Activated T-helper 1 cell treated with anti-CD3 and anti-CD28 coated beads, Interleukin-12 subunit alpha, Interleukin-12 subunit beta, Interleukin-2, Interleukin-4 antibody, amounts not matched to agents 30 ng/mL and 10 ng/mL and 1 ng/mL, durations not matched to agents 14 hours and 24 hours and 36 hours (primary cell): ENCODE results near the gene SLC15A3. TPM values are rescaled to one million over a fixed set of nuclear protein-coding genes. Genes with fewer than 3 reads are reported as not detected.

Experiments used
- DNase-seq: peaks from one replicate; pipeline ENCODE4 v3.0.0; 2021; ENCODE audit warnings: low spot score
- H3K27ac Mint-ChIP-seq: one replicate; pipeline ENCODE4 v1.8.0; 2021; ENCODE audit warnings: mild to moderate bottlenecking, mixed read lengths
- H3K27me3 Mint-ChIP-seq: one replicate; pipeline ENCODE4 v1.8.0; 2022; ENCODE audit warnings: mild to moderate bottlenecking, moderate library complexity, mixed read lengths; ENCODE audit not compliant: insufficient read depth
- H3K36me3 Mint-ChIP-seq: one replicate; pipeline ENCODE4 v1.8.0; 2021; ENCODE audit warnings: low read depth, mixed read lengths
- H3K4me1 Mint-ChIP-seq: one replicate; pipeline ENCODE4 v1.8.0; 2021; ENCODE audit warnings: low read depth, mixed read lengths
- H3K4me3 Mint-ChIP-seq: one replicate; pipeline ENCODE4 v1.8.0; 2021; ENCODE audit warnings: mild to moderate bottlenecking, moderate library complexity, mixed read lengths
- H3K9me3 Mint-ChIP-seq: one replicate; pipeline ENCODE4 v1.8.0; 2021; ENCODE audit warnings: mixed read lengths
- intact Hi-C: fragments of 100-400 bp; cut with micrococcal nuclease; formaldehyde crosslinking; loops from one replicate; pipeline ENCODE4 v1.15.1; 2024
- total RNA-seq: library from RNA; stranded (reverse); gene quantifications from 2 replicates; pipeline ENCODE4 v1.2.3, GENCODE V29; 2022

Gene SLC15A3
- total RNA-seq, 1 donor from 2014 or later = 2.0 TPM

DNA sequence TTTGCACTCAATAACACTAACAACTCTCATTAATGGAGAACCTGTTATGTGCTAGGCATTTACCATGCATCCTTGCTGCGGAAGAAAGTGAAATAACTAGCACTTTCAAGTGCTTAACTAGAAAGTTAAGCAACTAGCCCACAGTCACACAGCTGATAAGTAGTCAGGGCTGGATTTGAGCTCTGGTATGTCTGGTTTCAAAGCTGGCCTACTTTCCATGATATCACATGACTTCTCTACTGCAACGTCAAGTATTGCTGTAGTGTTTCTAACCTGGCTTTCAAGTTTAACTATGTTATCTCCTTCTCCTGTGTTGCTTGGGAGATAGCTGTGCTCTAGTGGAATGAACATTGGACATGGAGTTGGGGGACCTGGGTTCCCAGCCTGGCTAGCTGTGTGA, 12.1 kb downstream of the SLC15A3 start:
- no peaks in the 10 kb centered on the region for H3K9me3 Mint-ChIP-seq
- intact Hi-C loops = no loop called here
- H3K27ac Mint-ChIP-seq = no peak overlapping the region
- DNase-seq = no peak
- no peak overlapping the region for H3K4me3 Mint-ChIP-seq
- H3K4me1 Mint-ChIP-seq = peaks cover 7% of the 10 kb centered on the region
- H3K36me3 Mint-ChIP-seq = no peaks in the 10 kb centered on the region
- H3K27me3 Mint-ChIP-seq = peaks cover 3% of the 10 kb centered on the region

DNA sequence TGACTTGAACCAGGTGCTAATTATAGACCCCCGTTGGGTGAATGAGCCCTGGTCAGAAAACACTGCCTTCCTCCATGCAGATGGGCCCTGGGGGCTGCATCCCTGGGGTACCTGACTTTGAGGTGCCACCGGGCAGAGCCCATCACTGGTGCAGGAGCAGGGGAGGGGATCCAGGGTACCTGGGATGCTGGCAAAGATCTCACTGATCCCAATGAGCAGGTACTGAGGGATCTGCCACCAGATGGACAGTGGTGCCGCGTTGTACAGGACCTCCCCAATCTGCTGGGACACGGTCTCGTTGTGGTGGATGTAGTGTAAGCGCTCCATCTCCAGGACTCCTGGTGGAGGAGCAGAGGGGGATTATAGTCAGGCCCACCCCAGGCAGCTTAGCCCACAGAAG, 12.7 kb downstream of the SLC15A3 start:
- intact Hi-C loops = no loop called here
- Mint-ChIP-seq H3K4me3 (no peak overlapping the region), H3K27ac (no peak overlapping the region), H3K9me3 (no peaks in the 10 kb centered on the region), H3K4me1 (peaks cover 7% of the 10 kb centered on the region), H3K36me3 (no peaks in the 10 kb centered on the region), H3K27me3 (peaks cover 3% of the 10 kb centered on the region)
- no peak for DNase-seq

DNA sequence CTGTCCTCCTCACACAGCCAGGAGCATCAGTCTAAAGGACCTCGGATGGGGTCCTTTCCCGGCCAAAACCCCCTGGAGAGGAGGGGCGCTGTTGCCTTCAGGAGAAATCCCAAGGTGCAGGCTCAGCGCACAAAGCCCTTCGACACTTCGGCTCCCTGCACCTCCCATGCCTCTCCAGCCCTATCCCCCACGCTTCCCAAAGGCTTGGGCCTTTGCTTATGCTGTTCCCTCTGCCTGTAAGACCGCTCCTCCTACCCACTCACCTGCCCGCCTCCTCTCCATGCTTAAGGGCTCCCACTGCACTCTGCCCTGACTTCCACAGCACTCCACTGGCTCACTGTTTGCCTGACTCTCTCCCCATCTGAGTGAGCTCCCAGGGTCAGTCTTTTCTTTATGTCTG, 13.5 kb downstream of the SLC15A3 start:
- H3K27ac Mint-ChIP-seq = no peak overlapping the region
- peaks cover 3% of the 10 kb centered on the region for H3K27me3 Mint-ChIP-seq
- intact Hi-C loops = no loop called here
- H3K9me3 Mint-ChIP-seq = no peaks in the 10 kb centered on the region
- DNase-seq = no peak
- H3K4me1 Mint-ChIP-seq = peaks cover 7% of the 10 kb centered on the region
- no peak overlapping the region for H3K4me3 Mint-ChIP-seq
- no peaks in the 10 kb centered on the region for H3K36me3 Mint-ChIP-seq

DNA sequence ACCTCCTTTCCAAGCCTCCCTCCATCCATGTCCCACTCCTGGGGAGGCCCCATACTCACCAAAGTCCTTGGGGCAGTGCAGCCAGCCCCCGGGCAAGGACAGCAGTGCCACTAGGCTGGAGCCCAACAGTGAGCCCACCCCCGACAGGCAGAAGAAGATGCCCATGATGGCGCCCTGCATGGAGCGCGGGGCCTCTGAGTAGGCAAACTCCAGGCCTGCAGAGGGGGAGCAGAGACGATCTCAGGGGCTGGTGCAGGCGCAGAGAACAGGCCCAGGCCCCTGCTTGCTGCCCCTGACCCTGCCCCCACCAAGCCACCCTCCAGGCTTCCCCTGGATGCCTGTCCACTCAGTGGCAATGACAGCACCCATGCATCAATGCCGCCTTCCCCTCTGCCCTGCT, 14.2 kb downstream of the SLC15A3 start:
- Mint-ChIP-seq H3K4me1 (peaks cover 7% of the 10 kb centered on the region), H3K4me3 (no peak overlapping the region), H3K9me3 (no peaks in the 10 kb centered on the region), H3K36me3 (no peaks in the 10 kb centered on the region), H3K27me3 (peaks cover 3% of the 10 kb centered on the region), H3K27ac (no peak overlapping the region)
- DNase-seq = no peak
- intact Hi-C loops = no loop called here

DNA sequence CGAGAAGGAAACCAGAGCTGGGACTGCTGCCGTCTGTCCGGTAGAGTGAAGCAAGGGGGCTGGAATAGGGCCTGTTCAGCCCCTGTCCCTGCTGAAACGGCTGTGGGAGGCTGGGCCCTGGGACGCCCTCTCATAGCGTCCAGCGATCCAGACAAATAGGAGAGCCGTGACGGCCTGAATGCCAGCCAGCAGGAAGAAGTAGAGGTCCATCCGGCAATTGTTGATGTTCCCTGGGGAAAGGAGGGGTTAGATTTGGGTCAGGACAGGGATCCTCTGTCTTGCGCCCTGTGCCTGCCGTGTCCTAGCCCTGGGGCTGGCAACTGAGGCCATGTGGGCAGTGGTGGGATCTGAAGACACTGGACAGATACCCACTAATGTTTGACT, 14.8 kb downstream of the SLC15A3 start:
- Mint-ChIP-seq H3K27me3 (peaks cover 5% of the 10 kb centered on the region), H3K4me1 (peaks cover 7% of the 10 kb centered on the region), H3K9me3 (no peaks in the 10 kb centered on the region), H3K27ac (no peak overlapping the region), H3K36me3 (no peaks in the 10 kb centered on the region), H3K4me3 (no peak overlapping the region)
- DNase-seq = no peak
- intact Hi-C loops = no loop called here

DNA sequence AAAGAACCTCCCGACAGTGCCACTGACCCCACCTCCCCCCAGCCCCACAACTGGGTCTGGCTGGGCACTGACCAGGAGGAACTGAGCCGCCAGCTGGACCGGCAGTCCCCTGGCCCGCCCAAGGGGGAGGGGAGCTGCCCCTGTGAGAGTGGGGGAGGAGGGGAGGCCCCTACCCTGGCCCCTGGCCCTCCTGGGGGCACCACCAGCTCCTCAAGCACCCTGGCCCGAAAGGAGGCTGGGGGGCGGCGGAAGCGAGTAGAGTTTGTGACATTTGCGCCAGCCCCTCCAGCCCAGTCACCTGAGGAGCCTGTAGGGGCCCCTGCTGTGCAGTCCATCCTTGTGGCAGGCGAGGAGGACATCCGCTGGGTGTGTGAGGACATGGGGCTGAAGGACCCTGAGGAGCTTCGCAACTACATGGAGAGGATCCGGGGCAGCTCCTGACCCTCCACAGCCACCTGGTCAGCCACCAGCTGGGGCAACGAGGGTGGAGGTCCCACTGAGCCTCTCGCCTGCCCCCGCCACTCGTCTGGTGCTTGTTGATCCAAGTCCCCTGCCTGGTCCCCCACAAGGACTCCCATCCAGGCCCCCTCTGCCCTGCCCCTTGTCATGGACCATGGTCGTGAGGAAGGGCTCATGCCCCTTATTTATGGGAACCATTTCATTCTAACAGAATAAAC, 15.4 kb downstream of the SLC15A3 start:
- Mint-ChIP-seq H3K4me1 (peaks cover 7% of the 10 kb centered on the region), H3K27me3 (peaks cover 6% of the 10 kb centered on the region), H3K27ac (no peak overlapping the region), H3K4me3 (no peak overlapping the region), H3K36me3 (no peaks in the 10 kb centered on the region), H3K9me3 (no peaks in the 10 kb centered on the region)
- intact Hi-C loops = no loop called here
- DNase-seq = no peak

DNA sequence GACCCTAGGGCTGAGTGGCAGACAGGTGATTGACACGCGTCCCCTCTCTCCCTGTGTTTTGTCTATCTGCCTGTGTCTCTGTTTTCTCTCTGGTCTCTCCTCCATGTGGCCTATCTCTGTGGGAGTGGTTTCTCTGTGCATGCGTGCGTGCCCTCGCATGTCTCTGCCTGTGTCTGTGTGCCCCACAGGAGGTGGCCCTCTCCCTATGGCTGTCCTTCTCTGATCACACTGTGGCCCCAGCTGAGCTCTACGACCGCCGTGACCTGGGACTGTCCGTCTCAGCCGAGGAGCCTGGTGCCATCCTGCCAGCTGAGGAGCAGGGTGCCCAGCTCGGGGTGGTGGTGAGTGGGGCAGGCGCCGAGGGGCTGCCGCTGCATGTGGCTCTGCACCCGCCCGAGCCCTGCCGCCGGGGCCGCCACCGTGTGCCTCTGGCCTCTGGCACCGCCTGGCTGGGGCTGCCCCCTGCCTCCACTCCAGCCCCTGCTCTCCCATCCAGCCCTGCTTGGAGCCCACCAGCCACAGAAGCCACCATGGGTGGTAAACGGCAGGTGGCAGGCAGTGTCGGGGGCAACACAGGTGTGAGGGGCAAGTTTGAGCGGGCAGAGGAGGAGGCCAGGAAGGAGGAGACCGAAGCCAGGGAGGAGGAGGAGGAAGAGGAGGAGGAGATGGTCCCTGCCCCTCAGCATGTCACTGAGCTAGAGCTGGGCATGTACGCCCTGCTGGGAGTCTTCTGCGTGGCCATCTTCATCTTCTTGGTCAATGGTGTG, 16.1 kb downstream of the SLC15A3 start:
- Mint-ChIP-seq H3K27me3 (peaks cover 6% of the 10 kb centered on the region), H3K27ac (no peak overlapping the region)

DNA sequence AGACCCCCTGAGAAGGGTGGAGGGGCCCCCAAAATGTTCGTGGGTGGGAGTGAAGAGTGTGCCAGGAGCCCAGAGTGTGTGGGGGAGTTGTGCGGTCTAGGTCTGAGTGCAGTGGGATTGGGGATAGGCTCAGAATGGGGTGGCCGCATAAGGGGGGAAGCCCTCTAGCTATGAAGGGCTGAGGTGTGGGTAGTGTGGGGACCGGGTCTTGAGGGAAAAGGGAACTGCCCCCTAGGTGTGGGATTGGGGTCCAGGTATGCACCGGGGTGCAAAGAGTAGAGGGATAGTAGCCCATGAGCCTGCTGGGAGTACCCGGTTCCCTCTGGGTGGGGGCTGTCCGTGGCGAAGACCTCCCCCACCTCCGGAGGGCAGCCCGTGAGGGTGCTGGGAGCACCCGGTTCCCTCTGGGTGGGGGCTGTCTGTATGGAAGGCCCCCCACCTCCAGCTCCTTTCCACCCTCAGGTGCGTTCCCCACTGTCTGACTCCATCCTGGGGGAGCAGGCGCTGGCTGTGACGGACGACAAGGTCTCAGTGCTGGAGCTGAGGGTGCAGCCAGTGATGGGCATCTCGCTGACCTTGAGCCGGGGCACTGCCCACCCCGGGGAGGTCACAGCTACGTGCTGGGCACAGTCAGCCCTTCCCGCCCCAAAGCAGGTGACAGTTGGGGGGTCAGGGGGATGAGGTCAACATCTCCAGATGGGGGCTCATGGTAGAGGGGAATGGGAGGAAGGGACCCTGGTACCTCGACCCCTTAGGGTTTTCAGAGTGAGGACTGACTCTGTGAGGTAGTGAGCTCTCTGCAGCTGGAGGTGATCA, 17.0 kb downstream of the SLC15A3 start:
- H3K27me3 Mint-ChIP-seq = peaks cover 5% of the 10 kb centered on the region
- DNase-seq = no peak
- H3K9me3 Mint-ChIP-seq = no peaks in the 10 kb centered on the region
- intact Hi-C loops = no loop called here
- no peak overlapping the region for H3K27ac Mint-ChIP-seq
- no peaks in the 10 kb centered on the region for H3K36me3 Mint-ChIP-seq
- H3K4me3 Mint-ChIP-seq = no peak overlapping the region
- peaks cover 2% of the 10 kb centered on the region for H3K4me1 Mint-ChIP-seq

More for the DNA sequence above, 16.1 kb downstream of the SLC15A3 start:
- no peak for DNase-seq
- Mint-ChIP-seq H3K4me3 (no peak overlapping the region), H3K4me1 (peaks cover 7% of the 10 kb centered on the region), H3K36me3 (no peaks in the 10 kb centered on the region), H3K9me3 (no peaks in the 10 kb centered on the region)
- intact Hi-C loops = no loop called here

DNA sequence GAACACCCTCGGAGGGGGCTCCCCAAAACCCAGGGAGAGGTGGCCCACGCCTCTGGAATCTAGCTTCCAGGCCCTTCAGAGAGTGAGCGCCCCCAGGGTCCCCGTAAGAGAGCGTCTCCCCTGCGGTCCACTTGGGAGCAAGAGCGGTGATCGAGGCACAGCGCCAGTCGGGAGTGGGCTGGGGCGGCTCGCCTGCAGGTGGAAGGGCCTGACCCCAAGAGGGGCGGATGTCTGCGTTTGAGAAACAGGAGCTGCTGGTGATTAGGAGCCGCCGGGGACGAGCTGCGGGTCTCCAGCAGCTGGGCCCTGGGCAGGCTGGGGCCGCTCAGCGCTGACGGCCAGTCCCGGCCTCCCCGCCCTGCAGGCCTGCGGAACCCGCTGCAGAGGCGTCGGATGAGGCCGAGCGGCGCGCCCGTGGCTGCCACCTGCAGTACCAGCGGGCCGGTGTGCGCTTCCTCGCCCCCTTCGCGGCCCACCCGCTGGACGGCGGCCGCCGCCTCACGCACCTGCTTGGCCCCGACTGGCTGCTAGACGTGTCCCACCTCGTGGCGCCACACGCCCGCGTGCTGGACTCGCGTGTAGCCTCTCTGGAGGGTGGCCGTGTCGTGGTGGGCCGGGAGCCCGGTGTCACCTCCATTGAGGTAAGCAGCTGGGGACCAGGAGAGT, 17.7 kb downstream of the SLC15A3 start:
- intact Hi-C loops = no loop called here
- Mint-ChIP-seq H3K27ac (no peak overlapping the region), H3K36me3 (no peaks in the 10 kb centered on the region)

DNA sequence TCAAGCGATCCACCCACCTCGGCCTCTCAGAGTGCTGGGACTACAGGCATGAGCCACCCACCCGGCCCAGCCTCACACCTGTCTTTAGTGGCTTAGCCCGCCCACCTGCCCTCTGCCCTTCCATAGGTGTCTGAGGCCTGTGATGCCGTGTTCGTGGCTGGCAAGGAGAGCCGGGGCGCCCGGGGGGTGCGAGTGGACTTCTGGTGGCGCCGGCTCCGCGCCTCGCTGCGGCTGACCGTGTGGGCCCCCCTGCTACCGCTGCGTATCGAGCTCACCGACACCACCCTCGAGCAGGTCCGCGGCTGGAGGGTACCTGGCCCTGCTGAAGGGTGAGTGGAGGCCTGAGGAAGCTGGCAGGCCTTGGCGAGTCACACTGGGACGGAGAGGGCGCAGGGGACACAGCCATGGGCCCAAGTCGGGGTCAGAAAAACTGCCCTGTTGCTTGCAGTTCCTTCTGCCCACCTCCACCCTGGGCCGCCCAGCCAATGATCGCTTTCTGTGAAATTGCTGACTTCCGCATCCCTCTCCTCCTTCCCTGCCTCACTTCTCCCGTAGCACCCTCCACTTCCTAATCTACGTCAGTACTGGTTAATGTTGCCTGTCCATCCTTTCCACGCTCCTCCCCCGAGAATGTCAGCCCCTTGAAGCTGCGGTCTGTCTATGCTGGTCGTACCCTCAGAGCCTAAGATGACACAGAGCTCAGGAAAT, 18.4 kb downstream of the SLC15A3 start:
- intact Hi-C loops = no loop called here
- no peaks in the 10 kb centered on the region for H3K36me3 Mint-ChIP-seq
- no peaks in the 10 kb centered on the region for H3K9me3 Mint-ChIP-seq
- no peak overlapping the region for H3K4me3 Mint-ChIP-seq
- DNase-seq = no peak
- H3K27me3 Mint-ChIP-seq = peaks cover 7% of the 10 kb centered on the region
- no peaks in the 10 kb centered on the region for H3K4me1 Mint-ChIP-seq
- no peak overlapping the region for H3K27ac Mint-ChIP-seq

More for the DNA sequence above, 17.7 kb downstream of the SLC15A3 start:
- Mint-ChIP-seq H3K4me3 (no peak overlapping the region), H3K4me1 (no peaks in the 10 kb centered on the region), H3K9me3 (no peaks in the 10 kb centered on the region), H3K27me3 (peaks cover 7% of the 10 kb centered on the region)
- no peak for DNase-seq

DNA sequence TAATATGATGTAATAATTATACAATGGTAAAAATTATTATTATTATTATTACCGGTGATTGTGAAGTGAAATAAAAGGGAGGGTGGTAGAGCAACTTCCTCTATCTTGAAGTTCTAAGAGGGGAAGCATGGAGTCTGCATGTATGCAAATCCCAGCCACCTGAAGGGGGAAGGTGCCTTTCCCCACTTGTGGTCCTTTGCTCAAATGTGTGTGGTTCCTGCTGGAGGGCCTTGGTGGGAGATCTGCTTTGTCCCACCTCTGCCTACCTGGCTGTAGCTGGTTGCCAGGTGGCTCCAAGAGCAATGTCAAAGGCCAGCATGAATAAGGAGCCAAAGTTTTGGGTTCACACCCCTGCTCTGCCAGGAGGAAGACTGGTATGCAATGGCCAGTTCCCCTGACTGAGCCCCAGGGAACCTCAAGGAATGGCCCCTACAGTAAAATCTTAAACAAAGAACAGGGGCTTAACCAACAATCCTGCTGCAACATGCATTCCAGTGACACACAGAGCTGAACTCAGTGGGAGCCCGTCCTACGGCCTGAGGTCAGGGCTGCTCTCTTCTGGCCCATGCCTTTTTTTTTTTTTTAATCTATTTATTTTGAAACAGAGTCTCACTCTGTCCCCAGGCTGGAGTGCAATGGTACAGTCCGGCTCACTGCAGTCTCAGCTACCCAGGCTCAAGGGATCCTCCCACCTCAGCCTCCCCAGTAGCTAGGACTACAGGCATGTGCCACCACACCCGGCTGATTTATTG, 19.2 kb downstream of the SLC15A3 start:
- Mint-ChIP-seq H3K27ac (no peak overlapping the region), H3K27me3 (peaks cover 7% of the 10 kb centered on the region), H3K36me3 (no peaks in the 10 kb centered on the region), H3K9me3 (no peaks in the 10 kb centered on the region), H3K4me1 (no peaks in the 10 kb centered on the region), H3K4me3 (no peak overlapping the region)
- DNase-seq = no peak
- intact Hi-C loops = no loop called here

DNA sequence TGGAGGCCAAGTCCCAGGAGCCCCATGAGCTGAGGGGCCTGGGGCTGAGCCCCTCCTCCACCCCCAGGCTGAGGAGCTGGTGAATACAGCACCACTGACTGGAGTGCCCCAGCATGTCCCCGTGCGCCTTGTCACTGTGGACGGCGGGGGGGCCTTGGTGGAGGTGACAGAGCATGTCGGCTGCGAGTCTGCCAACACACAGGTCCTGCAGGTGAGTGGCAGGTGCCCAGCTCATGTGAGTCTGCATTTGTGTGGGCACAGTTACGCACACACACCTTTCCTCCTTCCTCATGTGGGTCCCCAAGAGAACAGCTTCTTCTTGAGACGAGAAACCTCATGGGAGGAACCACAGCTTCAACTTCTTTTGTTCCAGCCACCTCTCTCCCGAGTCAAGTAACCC, 20.1 kb downstream of the SLC15A3 start:
- Mint-ChIP-seq H3K4me3 (no peak overlapping the region), H3K9me3 (no peaks in the 10 kb centered on the region), H3K4me1 (no peaks in the 10 kb centered on the region), H3K27ac (no peak overlapping the region), H3K27me3 (peaks cover 10% of the 10 kb centered on the region), H3K36me3 (no peaks in the 10 kb centered on the region)
- no peak for DNase-seq
- intact Hi-C loops = no loop called here
